ENCODE measurements around the gene PRSS56.

PRSS56 gene

GRCh38 chr2:232501794-232502390 lies 18.3 kb upstream of the PRSS56 start:
- DNase-seq (ENCODE audit: low read depth in 1 of 2, low spot score in 1 of 2), result no peak

GRCh38 chr2:232502511-232502910 lies 17.7 kb upstream of the PRSS56 start:
- no peak for DNase-seq (ENCODE audit: low read depth in 1 of 2, low spot score in 1 of 2)

GRCh38 chr2:232502911-232503808 lies 17.0 kb upstream of the PRSS56 start:
- DNase-seq (ENCODE audit: low read depth in 1 of 2, low spot score in 1 of 2), result peak in 1 of 2 donors; percentile 4

GRCh38 chr2:232503809-232504323 lies 16.3 kb upstream of the PRSS56 start:
- DNase-seq (ENCODE audit: low read depth in 1 of 2, low spot score in 1 of 2), result no peak

- no peak for DNase-seq (ENCODE audit: low read depth in 1 of 2, low spot score in 1 of 2)
Observed at GRCh38 chr2:232504438-232504837, 15.8 kb upstream of the PRSS56 start.

GRCh38 chr2:232505856-232506255 lies 14.3 kb upstream of the PRSS56 start:
- no peak for DNase-seq (ENCODE audit: low read depth in 1 of 2, low spot score in 1 of 2)

GRCh38 chr2:232506709-232507108 lies 13.5 kb upstream of the PRSS56 start:
- DNase-seq (ENCODE audit: low read depth in 1 of 2, low spot score in 1 of 2), result no peak

GRCh38 chr2:232508251-232508650 lies 11.9 kb upstream of the PRSS56 start:
- no peak for DNase-seq (ENCODE audit: low read depth in 1 of 2, low spot score in 1 of 2)

- no peak for DNase-seq (ENCODE audit: low read depth in 1 of 2, low spot score in 1 of 2)
Observed at GRCh38 chr2:232511336-232511890, 8.8 kb upstream of the PRSS56 start.

- no peak for DNase-seq (ENCODE audit: low read depth in 1 of 2, low spot score in 1 of 2)
Observed at GRCh38 chr2:232512602-232513001, 7.6 kb upstream of the PRSS56 start.

- no peak for DNase-seq (ENCODE audit: low read depth in 1 of 2, low spot score in 1 of 2)
Observed at GRCh38 chr2:232513353-232513752, 6.8 kb upstream of the PRSS56 start.

- no peak for DNase-seq (ENCODE audit: low read depth in 1 of 2, low spot score in 1 of 2)
Observed at GRCh38 chr2:232515639-232516038, 4.5 kb upstream of the PRSS56 start.

- DNase-seq (ENCODE audit: low read depth in 1 of 2, low spot score in 1 of 2), result no peak
Observed at GRCh38 chr2:232516551-232516950, 3.6 kb upstream of the PRSS56 start.

- no peak for DNase-seq (ENCODE audit: low read depth in 1 of 2, low spot score in 1 of 2)
Observed at GRCh38 chr2:232518844-232519243, 1.3 kb upstream of the PRSS56 start.

- no peak for DNase-seq (ENCODE audit: low read depth in 1 of 2, low spot score in 1 of 2)
Observed at GRCh38 chr2:232520489-232520888, 301 bp downstream of the PRSS56 start.

- no peak for DNase-seq (ENCODE audit: low read depth in 1 of 2, low spot score in 1 of 2)
Observed at GRCh38 chr2:232521098-232521497, 910 bp downstream of the PRSS56 start.

GRCh38 chr2:232521959-232522622 lies 1.9 kb downstream of the PRSS56 start:
- peak; percentile 53 to 61 for DNase-seq (ENCODE audit: low read depth in 1 of 2, low spot score in 1 of 2)

GRCh38 chr2:232522623-232523401 lies 2.6 kb downstream of the PRSS56 start:
- no peak for DNase-seq (ENCODE audit: low read depth in 1 of 2, low spot score in 1 of 2)

GRCh38 chr2:232523402-232523681 lies 3.2 kb downstream of the PRSS56 start:
- DNase-seq (ENCODE audit: low read depth in 1 of 2, low spot score in 1 of 2), result no peak

- DNase-seq (ENCODE audit: low read depth in 1 of 2, low spot score in 1 of 2), result no peak
Observed at GRCh38 chr2:232523682-232524597, 3.8 kb downstream of the PRSS56 start.
